ENCODE results near the gene SCN7A.

- TF ChIP-seq EP300 (IDR thresholded peaks at IDR 0.05; ENCODE audit: low read depth) (no peak), POLR2AphosphoS5 (IDR thresholded peaks at IDR 0.05) (no peak)
These were observed 101.0 kb downstream of the SCN7A start for GRCh38 chr2:166393008-166393407.
